GM23338 (cell line): ENCODE measurements around the gene MAP2K5.

Source experiments
- EZH2 ChIP-seq: fragments of 200-600 bp; sonication (generic); IDR thresholded peaks from one replicate; pipeline ENCODE4 v1.8.0; 2017; ENCODE audit warnings: antibody characterized with exemption, mild to moderate bottlenecking, low read depth; ENCODE audit not compliant: unreplicated experiment
- POLR2AphosphoS5 ChIP-seq: IDR thresholded peaks from 2 replicates; pipeline ENCODE4 v1.6.1; 2016; ENCODE audit warnings: antibody characterized with exemption, low read depth
- TF ChIP-seq, protein P1 (sequence below), 2 experiments: fragments of 200-600 bp in 1 of 2; sonication (generic) in 1 of 2; conservative IDR thresholded peaks; 2 replicates each; pipeline versions ENCODE4 v1.5.1 to v1.6.1; 2016 to 2017; ENCODE audit warnings: antibody characterized with exemption in 2 of 2, low read depth in 2 of 2, mild to moderate bottlenecking in 2 of 2, moderate library complexity in 1 of 2

DNA sequence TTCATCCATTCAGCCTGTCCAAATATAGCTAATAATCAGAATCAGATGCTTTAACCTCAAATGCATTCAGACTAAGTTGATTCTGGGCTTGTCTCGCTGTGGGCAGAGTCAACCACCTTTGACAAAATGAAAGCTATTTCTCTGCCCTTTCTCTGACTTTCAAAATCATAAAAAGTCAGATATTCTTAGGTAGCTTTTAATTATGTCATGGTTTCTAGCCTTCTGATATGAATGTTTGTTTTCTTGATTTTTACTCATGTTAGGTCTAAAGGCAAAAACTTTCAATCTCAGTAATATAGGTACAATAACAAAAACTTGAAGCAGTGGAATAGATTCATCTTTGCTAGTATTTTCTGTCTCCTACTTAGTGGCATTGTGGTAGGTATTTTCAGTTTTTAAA lies 46.9 kb upstream of the MAP2K5 start:
- TF ChIP-seq EZH2 (no peak), POLR2AphosphoS5 (no peak)
- TF ChIP-seq, protein P1, sequence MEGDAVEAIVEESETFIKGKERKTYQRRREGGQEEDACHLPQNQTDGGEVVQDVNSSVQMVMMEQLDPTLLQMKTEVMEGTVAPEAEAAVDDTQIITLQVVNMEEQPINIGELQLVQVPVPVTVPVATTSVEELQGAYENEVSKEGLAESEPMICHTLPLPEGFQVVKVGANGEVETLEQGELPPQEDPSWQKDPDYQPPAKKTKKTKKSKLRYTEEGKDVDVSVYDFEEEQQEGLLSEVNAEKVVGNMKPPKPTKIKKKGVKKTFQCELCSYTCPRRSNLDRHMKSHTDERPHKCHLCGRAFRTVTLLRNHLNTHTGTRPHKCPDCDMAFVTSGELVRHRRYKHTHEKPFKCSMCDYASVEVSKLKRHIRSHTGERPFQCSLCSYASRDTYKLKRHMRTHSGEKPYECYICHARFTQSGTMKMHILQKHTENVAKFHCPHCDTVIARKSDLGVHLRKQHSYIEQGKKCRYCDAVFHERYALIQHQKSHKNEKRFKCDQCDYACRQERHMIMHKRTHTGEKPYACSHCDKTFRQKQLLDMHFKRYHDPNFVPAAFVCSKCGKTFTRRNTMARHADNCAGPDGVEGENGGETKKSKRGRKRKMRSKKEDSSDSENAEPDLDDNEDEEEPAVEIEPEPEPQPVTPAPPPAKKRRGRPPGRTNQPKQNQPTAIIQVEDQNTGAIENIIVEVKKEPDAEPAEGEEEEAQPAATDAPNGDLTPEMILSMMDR (conservative IDR thresholded peaks at IDR 0.05; ENCODE audit: low read depth in 2 of 2): no peak
